Heart left ventricle (tissue), 16 donors: ENCODE results near the gene KRT72. TPM values are rescaled to one million over a fixed set of nuclear protein-coding genes. Genes with fewer than 3 reads are reported as not detected.

Experiments
- ATAC-seq, 4 donors: fragments of 200-7000 bp; cut with Tn5 transposase; one replicate each; pipeline ENCODE4 v1.9.1; 2020 to 2022; ENCODE audit warnings: moderate library complexity in 4 of 4, mild to moderate bottlenecking in 3 of 4, moderate number of reproducible peaks in 1 of 4
- DNase-seq, 5 donors: peaks; one replicate each; pipeline ENCODE4 v3.0.0-alpha.2; 2020
- H3K27ac ChIP-seq, 12 donors: fragments of 200-600 bp; sonication (generic) in 4 of 12; one replicate each; pipeline versions ENCODE4 v1.5.0 to v1.8.0; 2016 to 2022; ENCODE audit warnings: mild to moderate bottlenecking in 2 of 12
- H3K27me3 ChIP-seq, 9 donors: fragments of 200-600 bp; sonication (generic) in 2 of 9; one replicate each; pipeline versions ENCODE4 v1.5.1 to v1.8.0; 2016 to 2022; ENCODE audit warnings: mild to moderate bottlenecking in 3 of 9
- H3K36me3 ChIP-seq, 9 donors: fragments of 200-600 bp; sonication (generic) in 2 of 9; one replicate each; pipeline versions ENCODE4 v1.5.0 to v1.8.0; 2018 to 2022; ENCODE audit warnings: mild to moderate bottlenecking in 2 of 9
- H3K4me1 ChIP-seq, 12 donors: fragments of 200-600 bp; sonication (generic) in 4 of 12; one replicate each; pipeline versions ENCODE4 v1.5.0 to v1.8.0; 2016 to 2022; ENCODE audit warnings: mild to moderate bottlenecking in 3 of 12
- H3K4me3 ChIP-seq, 12 donors: fragments of 200-600 bp; sonication (generic) in 4 of 12; one replicate each; pipeline versions ENCODE4 v1.5.0 to v1.8.0; 2017 to 2022; ENCODE audit warnings: mild to moderate bottlenecking in 9 of 12, moderate library complexity in 4 of 12
- H3K9me3 ChIP-seq, 12 donors: fragments of 200-600 bp; sonication (generic) in 4 of 12; one replicate each; pipeline versions ENCODE4 v1.5.0 to v1.8.0; 2016 to 2022; ENCODE audit warnings: mild to moderate bottlenecking in 1 of 12
- CTCF ChIP-seq, 12 donors: fragments of 200-600 bp; sonication (generic) in 4 of 12; IDR thresholded peaks; one replicate each; pipeline versions ENCODE4 v1.5.0 to v1.8.0; 2018 to 2022; ENCODE audit warnings: antibody characterized with exemption in 12 of 12, mild to moderate bottlenecking in 5 of 12
- POLR2A ChIP-seq, 2 donors: fragments of 450-650 bp; IDR thresholded peaks; one replicate each; pipeline ENCODE4 v1.6.1; 2017; ENCODE audit warnings: antibody characterized with exemption in 2 of 2, mild to moderate bottlenecking in 2 of 2, moderate library complexity in 2 of 2
- WGBS, 4 donors: extraction: QIAGEN DNeasy Blood & Tissue Kit in 2 of 4; methylation state at CpG; one replicate each; pipeline versions ENCODE4 v1.1.5 to v1.1.7; 2013 to 2018; 5-methylcytosine and 5-hydroxymethylcytosine counted together
- intact Hi-C, 10 donors: fragments of 100-400 bp; cut with DNase I; formaldehyde crosslinking; loops; one replicate each; pipeline versions ENCODE4 v1.11.1 to v1.14.2; 2022
- polyA plus RNA-seq, 2 donors: library from polyadenylated mRNA; stranded (reverse); fragments of 200-250 nt; gene quantifications; one replicate each; pipeline ENCODE4 v1.2.3, GENCODE V29; 2013
- total RNA-seq, 9 donors: library from RNA; depleted of rRNA in 2 of 9; stranded (reverse); fragments of >200 nt in 2 of 9; fragmentation: NEBNext Ultra II Directional in 3 of 9; extraction: Animal tissue kit (Norgen Biotek cat#: 25700) in 3 of 9; gene quantifications; one replicate each; pipeline versions ENCODE4 v1.1.0 to v1.2.4, GENCODE V29; 2016 to 2023
- donor health status: ischemic (EF 13 %, LVEDD 7.1; RV severe dilation, severe dysfunction).
- donor health status: healthy with polysubstance abuse.
- donor health status: DM: no; HTN: yes; CAD: no.
- donor health status: DM: no; HTN: no; CAD: no.
- donor health status: ischemic (EF 25% LVEDD 6.9; RV normal size, moderate dysfunction).
- donor health status: ischemic (EF 25% LVEDD 5.7; RV mildly dilated, moderate dysfunction).
- donor health status: healthy.
- donor health status: DM: yes; HTN: yes; CAD: no.
- donor health status: ischemic (EF 35%, LVEDD 5.7; RV mildly dilated, moderate dysfunction).
- donor health status: nonischemic (EF 11% LVEDD 7.7; RV severe dilation, severe dysfunction).
- donor health status: DM: yes; HTN: yes; CAD: no.
- donor health status: PGD.
- donor health status: ischemic (EF 29% LVEDD 5.4; RV normal size, mild dysfunction).
- donor health status: nonischemic (EF 23%, LVEDD 6.1; RV moderate dilation, normal function).

KRT72 gene
- total and polyA plus RNA-seq, 11 donors: not detected

- no peak overlapping the region for H3K27ac ChIP-seq
- no peaks in the 10 kb centered on the region for H3K36me3 ChIP-seq
- H3K4me3 ChIP-seq: no peak overlapping the region
- H3K27me3 ChIP-seq: peaks cover 0 to 4% (median 0%) of the 10 kb centered on the region in 9 donors
- no peaks in the 10 kb centered on the region for H3K9me3 ChIP-seq
- no peaks in the 10 kb centered on the region for H3K4me1 ChIP-seq
- ATAC-seq: no peak
- intact Hi-C loops: no loop called here
- 87 to 93% (median 91%) methylated on average over 9 of the region's 9 CpGs for WGBS, 4 donors
- no peak for DNase-seq
- TF ChIP-seq CTCF (IDR thresholded peaks at IDR 0.05) (no peak), POLR2A (IDR thresholded peaks at IDR 0.05) (no peak)
Measured at GRCh38 chr12:52647601-52648000, 46.3 kb upstream of the KRT72 start.

- WGBS, 4 donors: 86 to 89% (median 88%) methylated on average over 12 of the region's 12 CpGs
- TF ChIP-seq CTCF (IDR thresholded peaks at IDR 0.05): no peak
- no peak for TF ChIP-seq POLR2A (IDR thresholded peaks at IDR 0.05)
- no peak for DNase-seq
- Histone ChIP-seq H3K4me3 (no peak overlapping the region), H3K36me3 (no peaks in the 10 kb centered on the region), H3K9me3 (no peaks in the 10 kb centered on the region), H3K27me3 (peaks cover 0 to 12% (median 0%) of the 10 kb centered on the region in 9 donors), H3K4me1 (no peaks in the 10 kb centered on the region), H3K27ac (no peak overlapping the region)
- intact Hi-C loops: no loop called here
- ATAC-seq: no peak
Measured at GRCh38 chr12:52646613-52647012, 45.4 kb upstream of the KRT72 start.

GRCh38 chr12:52645982-52646381 is 44.7 kb upstream of the KRT72 start:
- H3K27ac ChIP-seq: peak overlapping the region in 1 of 12 donors; percentile 44
- ATAC-seq: no peak
- no peaks in the 10 kb centered on the region for H3K36me3 ChIP-seq
- no peak for TF ChIP-seq POLR2A (IDR thresholded peaks at IDR 0.05)
- TF ChIP-seq CTCF (IDR thresholded peaks at IDR 0.05): no peak
- H3K27me3 ChIP-seq: peaks cover 0 to 17% (median 0%) of the 10 kb centered on the region in 9 donors
- H3K9me3 ChIP-seq: no peaks in the 10 kb centered on the region
- WGBS, 4 donors: 63 to 75% (median 69%) methylated on average over 4 of the region's 4 CpGs
- H3K4me1 ChIP-seq: no peaks in the 10 kb centered on the region
- intact Hi-C loops: no loop called here
- no peak overlapping the region for H3K4me3 ChIP-seq
- no peak for DNase-seq

GRCh38 chr12:52645120-52645761 is 44.0 kb upstream of the KRT72 start:
- Histone ChIP-seq H3K4me1 (no peaks in the 10 kb centered on the region), H3K9me3 (no peaks in the 10 kb centered on the region), H3K27me3 (peaks cover 0 to 17% (median 0%) of the 10 kb centered on the region in 9 donors), H3K36me3 (no peaks in the 10 kb centered on the region), H3K4me3 (no peak overlapping the region), H3K27ac (peak overlapping the region in 1 of 12 donors; percentile 48)
- no peak for TF ChIP-seq CTCF (IDR thresholded peaks at IDR 0.05)
- TF ChIP-seq POLR2A (IDR thresholded peaks at IDR 0.05): no peak
- 71 to 80% (median 75%) methylated on average over 7 of the region's 7 CpGs for WGBS, 4 donors
- ATAC-seq (peak in 1 of 4 donors; percentile 30), DNase-seq (no peak)
- intact Hi-C loops: no loop called here
